Measurements from ENCODE around the gene SSTR5. TPM values are rescaled to one million over a fixed set of nuclear protein-coding genes. Genes with fewer than 3 reads are reported as not detected.

Gene SSTR5
- total and polyA plus RNA-seq, 10 of the 15 experiments (the other 5 are each of a cell fraction or from before 2014, with no cell fraction given): not detected

GRCh38 chr16:1127101-1127500, 54.6 kb downstream of the SSTR5 start:
- Histone ChIP-seq H3K27ac (ENCODE audit: control insufficient read depth, insufficient read depth) (no peak overlapping the region), H3K79me2 (ENCODE audit: control insufficient read depth, insufficient read depth, low read length) (no peaks in the 10 kb centered on the region), H3K36me3 (ENCODE audit: control insufficient read depth in 2 of 2, insufficient read depth in 2 of 2, low read length in 1 of 2) (no peaks in the 10 kb centered on the region), H4K20me1 (ENCODE audit: control insufficient read depth, insufficient read depth) (no peaks in the 10 kb centered on the region), H3K4me1 (ENCODE audit: control insufficient read depth, insufficient read depth, low read length) (no peaks in the 10 kb centered on the region), H3K4me2 (ENCODE audit: control insufficient read depth, insufficient read depth) (no peak overlapping the region), H3K27me3 (replicated peaks in 1 of 2; ENCODE audit: control insufficient read depth in 2 of 2, insufficient read depth in 2 of 2, low read length in 1 of 2) (no peaks in the 10 kb centered on the region), H2AFZ (ENCODE audit: control insufficient read depth, low read depth, low read length) (no peak overlapping the region), H3K9ac (ENCODE audit: control insufficient read depth, insufficient read depth, low read length) (no peak overlapping the region), H3K9me3 (replicated peaks; ENCODE audit: control insufficient read depth, insufficient read depth, low read length) (no peaks in the 10 kb centered on the region), H3K4me3 (no peak overlapping the region)
- WGBS (ENCODE audit: insufficient coverage, insufficient replicate concordance, low lambda C conversion rate, missing lambda C conversion rate): 31% methylated on average over 14 of the region's 16 CpGs
- BruUV-seq (replicated peaks): no TSS peak
- DNase-seq (ENCODE audit: low read depth, low spot score) (no peak), ATAC-seq (no peak), FAIRE-seq (no peak)
- TF ChIP-seq USF1 (IDR thresholded peaks at IDR 0.05; ENCODE audit: borderline replicate concordance, extremely low read length, insufficient read depth, low read depth, low read length): no peak
- TF ChIP-seq POU2F2 (IDR thresholded peaks at IDR 0.05; ENCODE audit: borderline replicate concordance, low read depth, low read length): no peak
- TF ChIP-seq SPI1 (IDR thresholded peaks at IDR 0.05; ENCODE audit: borderline replicate concordance, insufficient read depth, low read depth, low read length): no peak
- no peak for TF ChIP-seq SMAD1 (IDR thresholded peaks at IDR 0.05; ENCODE audit: low read depth, partially characterized antibody)
- TF ChIP-seq NR2C1 (IDR thresholded peaks at IDR 0.05): no peak
- no peak for TF ChIP-seq STAT3 (IDR thresholded peaks at IDR 0.05; ENCODE audit: low read depth, low read length)
- TF ChIP-seq BCL11A (IDR thresholded peaks at IDR 0.05; ENCODE audit: low read depth, low read length): no peak
- CTCF ChIA-PET: no interaction called here
- RAD21 ChIA-PET (ENCODE audit: unreplicated experiment): no interaction called here
- SMC1A ChIA-PET (ENCODE audit: uncharacterized antibody, unreplicated experiment): no interaction called here
- intact Hi-C loops (cut with micrococcal nuclease; ENCODE audit: unreplicated experiment): no loop called here
- in situ Hi-C loops (cut with MboI): loop anchor here (10.0 kb wide), 1 partner anchor 62 kb away; no protein-coding TSS in a partner anchor
- POLR2A ChIA-PET: no interaction called here

All from GM12878 (cell line).